Prostate gland (tissue), 2 donors: ENCODE data around the gene EMCN. TPM values are rescaled to one million over a fixed set of nuclear protein-coding genes. Genes with fewer than 3 reads are reported as not detected.
"Not testable (repeated sequence)": the region's sequence is repeated elsewhere in the genome, so short reads cannot be mapped to it uniquely, and the experiment has no call there.

Experiments used
- DNase-seq: peaks from one replicate; pipeline ENCODE4 v3.0.0-alpha.2; 2019; ENCODE audit warnings: low spot score
- H3K27ac ChIP-seq, 2 donors: fragments of 200-600 bp; sonication (generic); 2 replicates each; pipeline ENCODE4 v1.5.1; 2017 to 2019
- H3K27me3 ChIP-seq: fragments of 200-600 bp; sonication (generic); replicated peaks from 2 replicates; pipeline ENCODE4 v1.5.1; 2019; ENCODE audit not compliant: insufficient read depth
- H3K36me3 ChIP-seq, 2 donors: fragments of 200-600 bp; sonication (generic); 1 replicate in 1 of 2; 2 replicates in 1 of 2; pipeline versions ENCODE4 v1.5.1 to v1.8.1; 2017 to 2019
- H3K4me1 ChIP-seq: fragments of 200-600 bp; sonication (generic); replicated peaks from 2 replicates; pipeline ENCODE4 v1.5.1; 2019
- H3K4me3 ChIP-seq, 2 donors: fragments of 200-600 bp; sonication (generic); 2 replicates each; pipeline ENCODE4 v1.5.1; 2017 to 2019
- H3K9me3 ChIP-seq: fragments of 200-600 bp; sonication (generic); 2 replicates; pipeline ENCODE4 v1.5.1; 2017
- CTCF ChIP-seq, 4 experiments: fragments of 200-600 bp in 2 of 4; fragments of 450-650 bp in 2 of 4; sonication (generic) in 2 of 4; IDR thresholded peaks; 1 replicate in 3 of 4; 2 replicates in 1 of 4; pipeline ENCODE4 v1.5.1; 2016 to 2019; ENCODE audit warnings: antibody characterized with exemption in 4 of 4, mild to moderate bottlenecking in 2 of 4, moderate library complexity in 2 of 4
- POLR2A ChIP-seq: fragments of 450-650 bp; IDR thresholded peaks from one replicate; pipeline ENCODE4 v1.6.1; 2016; ENCODE audit warnings: antibody characterized with exemption, mild to moderate bottlenecking
- POLR2AphosphoS5 ChIP-seq: sonication (generic); formaldehyde crosslinking; IDR thresholded peaks from one replicate; pipeline ENCODE4 v1.6.1; 2017; ENCODE audit warnings: antibody characterized with exemption
- WGBS: methylation state at CpG from one replicate; pipeline ENCODE4 v1.1.5; 2018; 5-methylcytosine and 5-hydroxymethylcytosine counted together
- intact Hi-C: fragments of 100-400 bp; cut with DNase I; formaldehyde crosslinking; loops from one replicate; pipeline ENCODE4 v1.14.2; 2022
- total RNA-seq, 2 donors: library from RNA; depleted of rRNA; stranded (reverse); fragments of >200 nt; gene quantifications; one replicate each; pipeline ENCODE4 v1.1.0, GENCODE V29; 2016

Gene EMCN
- total RNA-seq, 2 donors from 2014 or later, result 15.3 to 78.1 TPM

GRCh38 chr4:100533741-100534140 lies 15.9 kb upstream of the EMCN start:
- WGBS, result 64% methylated on average over 1 of the region's 1 CpG
- Histone ChIP-seq H3K9me3 (no peaks in the 10 kb centered on the region), H3K36me3 (no peaks in the 10 kb centered on the region), H3K27ac (no peak overlapping the region), H3K4me3 (no peak overlapping the region), H3K4me1 (no peaks in the 10 kb centered on the region), H3K27me3 (no peaks in the 10 kb centered on the region)
- DNase-seq, result no peak
- intact Hi-C loops, result no loop called here
- TF ChIP-seq CTCF (IDR thresholded peaks at IDR 0.05) (no peak), POLR2A (no peak), POLR2AphosphoS5 (no peak)

- 94% methylated on average over 4 of the region's 4 CpGs for WGBS
- H3K27me3 ChIP-seq, H3K4me1 ChIP-seq, intact Hi-C loops, H3K4me3 ChIP-seq, DNase-seq, H3K36me3 ChIP-seq, H3K9me3 ChIP-seq, H3K27ac ChIP-seq: not testable (repeated sequence)
Measured at GRCh38 chr4:100530161-100530560, 12.3 kb upstream of the EMCN start.

GRCh38 chr4:100525686-100526085 lies 7.9 kb upstream of the EMCN start:
- Histone ChIP-seq H3K9me3 (no peaks in the 10 kb centered on the region), H3K36me3 (no peaks in the 10 kb centered on the region), H3K27me3 (no peaks in the 10 kb centered on the region), H3K4me1 (no peaks in the 10 kb centered on the region), H3K27ac (no peak overlapping the region), H3K4me3 (no peak overlapping the region)
- 81% methylated on average over 1 of the region's 1 CpG for WGBS
- intact Hi-C loops, result no loop called here
- TF ChIP-seq POLR2A, result no peak
- no peak for DNase-seq

- no peak for DNase-seq
- H3K36me3 ChIP-seq, result no peaks in the 10 kb centered on the region
- TF ChIP-seq POLR2A (no peak), CTCF (IDR thresholded peaks at IDR 0.05) (no peak), POLR2AphosphoS5 (no peak)
- no peaks in the 10 kb centered on the region for H3K9me3 ChIP-seq
- H3K4me1 ChIP-seq, result no peaks in the 10 kb centered on the region
- intact Hi-C loops, result no loop called here
- no peak overlapping the region for H3K27ac ChIP-seq
- 83% methylated on average over 2 of the region's 2 CpGs for WGBS
- H3K27me3 ChIP-seq, result no peaks in the 10 kb centered on the region
- H3K4me3 ChIP-seq, result no peak overlapping the region
Measured at GRCh38 chr4:100519205-100519604, 1.4 kb upstream of the EMCN start.

- intact Hi-C loops, result no loop called here
- WGBS, result 82% methylated on average over 7 of the region's 7 CpGs
- H3K9me3 ChIP-seq, result no peaks in the 10 kb centered on the region
- DNase-seq, result no peak
- H3K36me3 ChIP-seq, result no peaks in the 10 kb centered on the region
- H3K27me3 ChIP-seq, result no peaks in the 10 kb centered on the region
- TF ChIP-seq POLR2AphosphoS5 (no peak), CTCF (IDR thresholded peaks at IDR 0.05) (no peak), POLR2A (no peak)
- no peaks in the 10 kb centered on the region for H3K4me1 ChIP-seq
- H3K4me3 ChIP-seq, result no peak overlapping the region
- H3K27ac ChIP-seq, result no peak overlapping the region
Measured at GRCh38 chr4:100516225-100516624, 1.6 kb downstream of the EMCN start.

GRCh38 chr4:100511896-100512295 lies 5.9 kb downstream of the EMCN start:
- no peak for TF ChIP-seq POLR2A
- TF ChIP-seq POLR2AphosphoS5, result no peak
- TF ChIP-seq CTCF (IDR thresholded peaks at IDR 0.05), result no peak
- H3K9me3 ChIP-seq, result no peaks in the 10 kb centered on the region
- intact Hi-C loops, result no loop called here
- H3K27me3 ChIP-seq, result no peaks in the 10 kb centered on the region
- WGBS, result 65% methylated on average over 5 of the region's 5 CpGs
- no peaks in the 10 kb centered on the region for H3K4me1 ChIP-seq
- no peak overlapping the region for H3K4me3 ChIP-seq
- DNase-seq, result no peak
- H3K36me3 ChIP-seq, result no peaks in the 10 kb centered on the region
- no peak overlapping the region for H3K27ac ChIP-seq
